ENCODE results near the gene SACM1L.

- TF ChIP-seq CTCF (CRISPR knock-in tag; IDR thresholded peaks at IDR 0.05) (no peak), RFX5 (IDR thresholded peaks at IDR 0.05; ENCODE audit: low read depth, low read length) (no peak), HNF4A (CRISPR knock-in tag; IDR thresholded peaks at IDR 0.05) (no peak)
These were observed 105.0 kb downstream of the SACM1L start for GRCh38 chr3:45794177-45794560.
